ENCODE data around the gene PNMA1.
A peak's percentile ranks its signal among the peaks of the same experiment; 100 is the strongest.

PNMA1 gene

GRCh38 chr14:73752297-73752992 lies 38.3 kb upstream of the PNMA1 start:
- Histone ChIP-seq H3K36me3 (no peaks in the 10 kb centered on the region), H3K9me3 (no peaks in the 10 kb centered on the region), H3K4me1 (peaks cover 0 to 100% (median 95%) of the 10 kb centered on the region in 4 donors), H3K27ac (peak overlapping the region; percentile 95 to 96), H3K27me3 (no peaks in the 10 kb centered on the region), H3K4me3 (no peak overlapping the region)
- DNase-seq: peak; percentile 66 to 85
- intact Hi-C loops (cut with DNase I; ENCODE audit: low total_unique reads): loop anchor here (10.0 kb wide), 1 partner anchor 72 kb away; no protein-coding TSS in a partner anchor
- TF ChIP-seq, protein P1, sequence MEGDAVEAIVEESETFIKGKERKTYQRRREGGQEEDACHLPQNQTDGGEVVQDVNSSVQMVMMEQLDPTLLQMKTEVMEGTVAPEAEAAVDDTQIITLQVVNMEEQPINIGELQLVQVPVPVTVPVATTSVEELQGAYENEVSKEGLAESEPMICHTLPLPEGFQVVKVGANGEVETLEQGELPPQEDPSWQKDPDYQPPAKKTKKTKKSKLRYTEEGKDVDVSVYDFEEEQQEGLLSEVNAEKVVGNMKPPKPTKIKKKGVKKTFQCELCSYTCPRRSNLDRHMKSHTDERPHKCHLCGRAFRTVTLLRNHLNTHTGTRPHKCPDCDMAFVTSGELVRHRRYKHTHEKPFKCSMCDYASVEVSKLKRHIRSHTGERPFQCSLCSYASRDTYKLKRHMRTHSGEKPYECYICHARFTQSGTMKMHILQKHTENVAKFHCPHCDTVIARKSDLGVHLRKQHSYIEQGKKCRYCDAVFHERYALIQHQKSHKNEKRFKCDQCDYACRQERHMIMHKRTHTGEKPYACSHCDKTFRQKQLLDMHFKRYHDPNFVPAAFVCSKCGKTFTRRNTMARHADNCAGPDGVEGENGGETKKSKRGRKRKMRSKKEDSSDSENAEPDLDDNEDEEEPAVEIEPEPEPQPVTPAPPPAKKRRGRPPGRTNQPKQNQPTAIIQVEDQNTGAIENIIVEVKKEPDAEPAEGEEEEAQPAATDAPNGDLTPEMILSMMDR (IDR thresholded peaks at IDR 0.05): peak; percentile 36 to 41

GRCh38 chr14:73751157-73751691 lies 37.0 kb upstream of the PNMA1 start:
- TF ChIP-seq, protein P1 (IDR thresholded peaks at IDR 0.05): no peak
- H3K36me3 ChIP-seq: peaks cover 0 to 4% (median 0%) of the 10 kb centered on the region in 3 donors
- H3K27me3 ChIP-seq: no peaks in the 10 kb centered on the region
- intact Hi-C loops (cut with DNase I; ENCODE audit: low total_unique reads): loop anchor here (10.0 kb wide), 1 partner anchor 74 kb away; no protein-coding TSS in a partner anchor
- H3K27ac ChIP-seq: peak overlapping the region; percentile 95 to 96
- no peaks in the 10 kb centered on the region for H3K9me3 ChIP-seq
- no peak overlapping the region for H3K4me3 ChIP-seq
- H3K4me1 ChIP-seq: peaks cover 2 to 100% (median 96%) of the 10 kb centered on the region in 4 donors
- no peak for DNase-seq

DNA sequence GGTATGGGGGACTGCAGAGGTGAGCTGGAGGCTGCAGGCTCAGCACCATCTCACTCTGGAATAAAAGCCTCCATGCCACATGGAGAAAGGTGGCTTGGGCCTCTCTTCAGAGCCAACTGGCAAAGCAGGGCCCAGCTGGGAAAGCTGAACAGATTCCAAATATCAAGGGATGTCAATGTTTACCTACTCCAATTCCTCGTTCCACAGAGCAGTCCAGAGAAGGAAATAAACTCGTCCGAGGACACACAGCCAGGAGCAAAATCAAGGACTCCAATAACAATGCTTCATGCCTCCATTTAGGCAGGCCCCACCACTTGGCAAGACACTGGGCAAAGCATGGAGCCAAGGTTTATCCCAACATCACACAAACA lies 36.3 kb upstream of the PNMA1 start:
- TF ChIP-seq, protein P1 (IDR thresholded peaks at IDR 0.05): no peak
- no peak for DNase-seq
- peaks cover 8 to 100% (median 96%) of the 10 kb centered on the region in 4 donors for H3K4me1 ChIP-seq
- intact Hi-C loops (cut with DNase I; ENCODE audit: low total_unique reads): loop anchor here (10.0 kb wide), 1 partner anchor 74 kb away; no protein-coding TSS in a partner anchor
- H3K27ac ChIP-seq: peak overlapping the region; percentile 95 to 96
- H3K9me3 ChIP-seq: no peaks in the 10 kb centered on the region
- H3K36me3 ChIP-seq: peaks cover 0 to 4% (median 0%) of the 10 kb centered on the region in 3 donors
- no peak overlapping the region for H3K4me3 ChIP-seq
- no peaks in the 10 kb centered on the region for H3K27me3 ChIP-seq

DNA sequence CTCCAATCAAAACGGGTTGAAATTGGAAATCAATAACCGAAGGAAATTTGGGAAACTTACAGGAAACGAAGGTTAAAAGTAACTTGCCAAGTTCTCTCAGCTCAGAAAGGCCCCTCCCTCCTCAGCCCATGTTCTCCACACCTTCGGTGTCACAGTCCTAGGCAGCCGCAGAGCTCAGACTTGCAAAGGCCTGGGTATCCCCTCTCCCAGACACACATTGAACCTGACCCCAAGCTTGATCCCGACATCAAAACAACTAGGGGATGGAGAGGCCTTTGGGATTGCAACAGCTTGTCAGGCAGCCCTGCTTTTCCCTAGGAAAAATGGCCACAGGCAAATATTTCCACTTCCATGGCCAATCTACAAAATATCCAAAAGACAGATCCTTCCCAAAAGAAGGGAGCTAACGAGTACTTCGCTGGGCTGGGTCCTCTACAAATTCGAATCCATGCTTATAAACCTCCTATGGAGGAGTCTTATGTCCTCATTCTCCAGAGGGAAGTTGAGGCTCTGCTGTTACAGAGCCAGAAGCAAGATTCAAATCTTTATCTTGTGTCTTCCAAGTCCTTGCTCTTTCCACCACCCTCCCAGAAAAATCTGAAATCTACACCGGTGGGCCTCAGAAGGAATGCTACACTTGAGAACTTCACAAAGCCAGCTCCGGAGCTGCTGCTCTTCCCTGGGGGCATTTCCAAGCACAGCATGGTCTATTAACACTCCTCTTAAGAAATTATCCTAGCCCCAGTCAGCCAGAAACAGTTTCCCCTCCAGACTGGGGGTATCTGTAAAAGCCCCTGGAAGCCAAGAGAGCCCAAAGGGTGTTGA lies 35.7 kb upstream of the PNMA1 start:
- H3K27ac ChIP-seq: peak overlapping the region; percentile 95 to 96
- no peak for DNase-seq
- intact Hi-C loops (cut with DNase I; ENCODE audit: low total_unique reads): loop anchor here (10.0 kb wide), 1 partner anchor 75 kb away; no protein-coding TSS in a partner anchor

GRCh38 chr14:73748858-73749357 lies 34.7 kb upstream of the PNMA1 start:
- Histone ChIP-seq H3K9me3 (no peaks in the 10 kb centered on the region), H3K4me1 (peaks cover 20 to 100% (median 96%) of the 10 kb centered on the region in 4 donors), H3K36me3 (peaks cover 0 to 4% (median 0%) of the 10 kb centered on the region in 3 donors), H3K4me3 (no peak overlapping the region), H3K27ac (peak overlapping the region; percentile 95 to 96), H3K27me3 (no peaks in the 10 kb centered on the region)
- intact Hi-C loops (cut with DNase I; ENCODE audit: low total_unique reads): no loop called here
- DNase-seq: no peak
- TF ChIP-seq, protein P1 (IDR thresholded peaks at IDR 0.05): no peak

More for the DNA sequence above, 35.7 kb upstream of the PNMA1 start:
- Histone ChIP-seq H3K27me3 (no peaks in the 10 kb centered on the region), H3K9me3 (no peaks in the 10 kb centered on the region), H3K36me3 (peaks cover 0 to 4% (median 0%) of the 10 kb centered on the region in 3 donors), H3K4me1 (peaks cover 14 to 100% (median 96%) of the 10 kb centered on the region in 4 donors), H3K4me3 (no peak overlapping the region)
- TF ChIP-seq, protein P1 (IDR thresholded peaks at IDR 0.05): no peak

Data from tibial artery (tissue), 4 donors.